HEK293 (cell line): ENCODE data around the gene NDUFS8.
A peak's percentile ranks its signal among the peaks of the same experiment; 100 is the strongest.

Source experiments
- CTCF ChIA-PET: fragments of 350-600 bp; formaldehyde crosslinking; extraction: SDS; loops from one replicate; lab custom pipeline; 2021; ENCODE audit warnings: antibody characterized with exemption; lab: Yijun Ruan, JAX
- POLR2A ChIA-PET: fragments of 300-600 bp; formaldehyde crosslinking; extraction: SDS; loops from one replicate; lab custom pipeline; 2020; ENCODE audit warnings: antibody characterized with exemption, inconsistent platforms; lab: Yijun Ruan, JAX
- H3K27ac ChIP-seq: fragments of 200-500 bp; sonication (Bioruptor generic); 2 replicates; pipeline ENCODE4 v1.5.1; 2014; ENCODE audit warnings: low read depth, low read length, control low read depth, inconsistent platforms; ENCODE audit errors: extremely low read depth
- H3K36me3 ChIP-seq, 2 experiments: fragments of 200-500 bp in 1 of 2; sonication (Bioruptor generic) in 1 of 2; 1 replicate in 1 of 2; 2 replicates in 1 of 2; pipeline ENCODE4 v1.5.1; 2014 to 2017; ENCODE audit warnings: inconsistent platforms in 2 of 2, low read length in 2 of 2; ENCODE audit not compliant: control insufficient read depth in 2 of 2, insufficient read depth in 1 of 2
- H3K4me1 ChIP-seq: fragments of 200-500 bp; sonication (Bioruptor generic); 2 replicates; pipeline ENCODE4 v1.5.1; 2014; ENCODE audit warnings: mild to moderate bottlenecking, low read length, inconsistent platforms; ENCODE audit not compliant: control insufficient read depth, insufficient read depth
- H3K4me3 ChIP-seq: 2 replicates; pipeline ENCODE4 v1.5.1; 2011; ENCODE audit warnings: low read depth, mild to moderate bottlenecking, control low read depth, low read length, moderate library complexity
- H3K9me3 ChIP-seq: fragments of 200-500 bp; sonication (Bioruptor generic); 2 replicates; pipeline ENCODE4 v1.5.1; 2014; ENCODE audit warnings: low read depth, low read length, inconsistent platforms; ENCODE audit not compliant: control insufficient read depth, insufficient read depth
- GFI1B ChIP-seq: fragments of 450-650 bp; formaldehyde crosslinking; IDR thresholded peaks from 2 replicates; pipeline ENCODE4 v1.5.1; 2016; ENCODE audit warnings: missing biosample characterization, missing genetic modification characterization
- HIC1 ChIP-seq: fragments of 450-650 bp; formaldehyde crosslinking; IDR thresholded peaks from 2 replicates; pipeline ENCODE4 v1.5.1; 2016; ENCODE audit warnings: missing biosample characterization, missing genetic modification characterization
- KLF1 ChIP-seq: fragments of 450-650 bp; formaldehyde crosslinking; IDR thresholded peaks from 2 replicates; pipeline ENCODE4 v1.5.1; 2016; ENCODE audit warnings: missing biosample characterization, missing genetic modification characterization
- KLF8 ChIP-seq: fragments of 450-650 bp; formaldehyde crosslinking; IDR thresholded peaks from 2 replicates; pipeline ENCODE4 v1.5.1; 2016; ENCODE audit warnings: missing biosample characterization, missing genetic modification characterization
- SP3 ChIP-seq: fragments of 450-650 bp; formaldehyde crosslinking; IDR thresholded peaks from 2 replicates; pipeline ENCODE4 v1.5.1; 2016; ENCODE audit warnings: missing biosample characterization, missing genetic modification characterization
- WT1 ChIP-seq: fragments of 450-650 bp; formaldehyde crosslinking; IDR thresholded peaks from 2 replicates; pipeline ENCODE4 v1.5.1; 2016; ENCODE audit warnings: missing biosample characterization, missing genetic modification characterization
- YY2 ChIP-seq: fragments of 450-650 bp; formaldehyde crosslinking; IDR thresholded peaks from 2 replicates; pipeline ENCODE4 v1.5.1; 2016; ENCODE audit warnings: missing biosample characterization, missing genetic modification characterization
- ZBTB49 ChIP-seq: fragments of 450-650 bp; formaldehyde crosslinking; IDR thresholded peaks from 2 replicates; pipeline ENCODE4 v1.5.1; 2016; ENCODE audit warnings: missing biosample characterization, missing genetic modification characterization, low read depth
- ZNF133 ChIP-seq: fragments of 450-650 bp; formaldehyde crosslinking; IDR thresholded peaks from 2 replicates; pipeline ENCODE4 v1.5.1; 2016; ENCODE audit warnings: missing biosample characterization, missing genetic modification characterization
- ZNF174 ChIP-seq: fragments of 450-650 bp; formaldehyde crosslinking; IDR thresholded peaks from 2 replicates; pipeline ENCODE4 v1.5.0; 2017; ENCODE audit warnings: missing biosample characterization, mild to moderate bottlenecking, missing genetic modification characterization
- ZNF184 ChIP-seq: fragments of 450-650 bp; IDR thresholded peaks from 2 replicates; pipeline ENCODE4 v1.5.1; 2018; ENCODE audit warnings: missing biosample characterization, mild to moderate bottlenecking, missing genetic modification characterization
- ZNF211 ChIP-seq: fragments of 450-650 bp; formaldehyde crosslinking; IDR thresholded peaks from 2 replicates; pipeline ENCODE4 v1.5.1; 2016; ENCODE audit warnings: low read depth, missing biosample characterization, missing genetic modification characterization
- ZNF221 ChIP-seq: fragments of 450-650 bp; formaldehyde crosslinking; IDR thresholded peaks from 2 replicates; pipeline ENCODE4 v1.5.1; 2017; ENCODE audit warnings: missing biosample characterization, missing genetic modification characterization, borderline replicate concordance
- ZNF223 ChIP-seq: fragments of 450-650 bp; formaldehyde crosslinking; IDR thresholded peaks from 2 replicates; pipeline ENCODE4 v1.5.1; 2016; ENCODE audit warnings: missing biosample characterization, missing genetic modification characterization
- ZNF404 ChIP-seq: fragments of 450-650 bp; formaldehyde crosslinking; IDR thresholded peaks from 2 replicates; pipeline ENCODE4 v1.5.1; 2017; ENCODE audit warnings: missing biosample characterization, missing genetic modification characterization
- ZNF610 ChIP-seq: fragments of 450-650 bp; formaldehyde crosslinking; IDR thresholded peaks from 2 replicates; pipeline ENCODE4 v1.5.1; 2016; ENCODE audit warnings: missing biosample characterization, missing genetic modification characterization, borderline replicate concordance
- ZNF654 ChIP-seq: fragments of 450-650 bp; formaldehyde crosslinking; IDR thresholded peaks from 2 replicates; pipeline ENCODE4 v1.5.1; 2016; ENCODE audit warnings: low read depth, missing biosample characterization, missing genetic modification characterization
- ZNF837 ChIP-seq: fragments of 450-650 bp; formaldehyde crosslinking; IDR thresholded peaks from 2 replicates; pipeline ENCODE4 v1.5.1; 2016; ENCODE audit warnings: missing biosample characterization, missing genetic modification characterization
- TF ChIP-seq, protein P1 (sequence below): fragments of 450-650 bp; formaldehyde crosslinking; IDR thresholded peaks from 2 replicates; pipeline ENCODE4 v1.5.1; 2016; ENCODE audit warnings: missing biosample characterization, missing genetic modification characterization
- TF ChIP-seq, protein P2 (sequence below): fragments of 450-650 bp; formaldehyde crosslinking; conservative IDR thresholded peaks from 2 replicates; pipeline ENCODE4 v1.5.1; 2016; ENCODE audit warnings: low read depth, missing biosample characterization, missing genetic modification characterization
- TF ChIP-seq, protein P3 (sequence below): fragments of 450-650 bp; formaldehyde crosslinking; IDR thresholded peaks from 2 replicates; pipeline ENCODE4 v1.5.1; 2016; ENCODE audit warnings: missing biosample characterization, missing genetic modification characterization

NDUFS8 gene

GRCh38 chr11:67996051-67996450, 34.4 kb upstream of the NDUFS8 start:
- Histone ChIP-seq H3K4me3 (no peak overlapping the region), H3K36me3 (no peaks in the 10 kb centered on the region), H3K9me3 (no peaks in the 10 kb centered on the region), H3K27ac (no peak overlapping the region), H3K4me1 (no peaks in the 10 kb centered on the region)
- TF ChIP-seq, protein P1, sequence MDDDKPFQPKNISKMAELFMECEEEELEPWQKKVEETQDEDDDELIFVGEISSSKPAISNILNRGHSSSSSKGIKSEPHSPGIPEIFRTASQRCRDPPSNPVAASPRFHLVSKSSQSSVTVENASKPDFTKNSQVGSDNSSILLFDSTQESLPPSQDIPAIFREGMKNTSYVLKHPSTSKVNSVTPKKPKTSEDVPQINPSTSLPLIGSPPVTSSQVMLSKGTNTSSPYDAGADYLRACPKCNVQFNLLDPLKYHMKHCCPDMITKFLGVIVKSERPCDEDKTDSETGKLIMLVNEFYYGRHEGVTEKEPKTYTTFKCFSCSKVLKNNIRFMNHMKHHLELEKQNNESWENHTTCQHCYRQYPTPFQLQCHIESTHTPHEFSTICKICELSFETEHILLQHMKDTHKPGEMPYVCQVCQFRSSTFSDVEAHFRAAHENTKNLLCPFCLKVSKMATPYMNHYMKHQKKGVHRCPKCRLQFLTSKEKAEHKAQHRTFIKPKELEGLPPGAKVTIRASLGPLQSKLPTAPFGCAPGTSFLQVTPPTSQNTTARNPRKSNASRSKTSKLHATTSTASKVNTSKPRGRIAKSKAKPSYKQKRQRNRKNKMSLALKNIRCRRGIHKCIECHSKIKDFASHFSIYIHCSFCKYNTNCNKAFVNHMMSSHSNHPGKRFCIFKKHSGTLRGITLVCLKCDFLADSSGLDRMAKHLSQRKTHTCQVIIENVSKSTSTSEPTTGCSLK (tag by site-specific recombination), result no peak
- TF ChIP-seq ZNF610 (tag by site-specific recombination), result no peak
- TF ChIP-seq, protein P2, sequence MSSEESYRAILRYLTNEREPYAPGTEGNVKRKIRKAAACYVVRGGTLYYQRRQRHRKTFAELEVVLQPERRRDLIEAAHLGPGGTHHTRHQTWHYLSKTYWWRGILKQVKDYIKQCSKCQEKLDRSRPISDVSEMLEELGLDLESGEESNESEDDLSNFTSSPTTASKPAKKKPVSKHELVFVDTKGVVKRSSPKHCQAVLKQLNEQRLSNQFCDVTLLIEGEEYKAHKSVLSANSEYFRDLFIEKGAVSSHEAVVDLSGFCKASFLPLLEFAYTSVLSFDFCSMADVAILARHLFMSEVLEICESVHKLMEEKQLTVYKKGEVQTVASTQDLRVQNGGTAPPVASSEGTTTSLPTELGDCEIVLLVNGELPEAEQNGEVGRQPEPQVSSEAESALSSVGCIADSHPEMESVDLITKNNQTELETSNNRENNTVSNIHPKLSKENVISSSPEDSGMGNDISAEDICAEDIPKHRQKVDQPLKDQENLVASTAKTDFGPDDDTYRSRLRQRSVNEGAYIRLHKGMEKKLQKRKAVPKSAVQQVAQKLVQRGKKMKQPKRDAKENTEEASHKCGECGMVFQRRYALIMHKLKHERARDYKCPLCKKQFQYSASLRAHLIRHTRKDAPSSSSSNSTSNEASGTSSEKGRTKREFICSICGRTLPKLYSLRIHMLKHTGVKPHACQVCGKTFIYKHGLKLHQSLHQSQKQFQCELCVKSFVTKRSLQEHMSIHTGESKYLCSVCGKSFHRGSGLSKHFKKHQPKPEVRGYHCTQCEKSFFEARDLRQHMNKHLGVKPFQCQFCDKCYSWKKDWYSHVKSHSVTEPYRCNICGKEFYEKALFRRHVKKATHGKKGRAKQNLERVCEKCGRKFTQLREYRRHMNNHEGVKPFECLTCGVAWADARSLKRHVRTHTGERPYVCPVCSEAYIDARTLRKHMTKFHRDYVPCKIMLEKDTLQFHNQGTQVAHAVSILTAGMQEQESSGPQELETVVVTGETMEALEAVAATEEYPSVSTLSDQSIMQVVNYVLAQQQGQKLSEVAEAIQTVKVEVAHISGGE, result no peak
- TF ChIP-seq ZNF133 (tag by site-specific recombination), result no peak
- no peak for TF ChIP-seq SP3 (tag by site-specific recombination)
- TF ChIP-seq ZNF837, result no peak
- TF ChIP-seq ZNF221, result no peak
- TF ChIP-seq GFI1B (tag by site-specific recombination), result no peak
- TF ChIP-seq, protein P3, sequence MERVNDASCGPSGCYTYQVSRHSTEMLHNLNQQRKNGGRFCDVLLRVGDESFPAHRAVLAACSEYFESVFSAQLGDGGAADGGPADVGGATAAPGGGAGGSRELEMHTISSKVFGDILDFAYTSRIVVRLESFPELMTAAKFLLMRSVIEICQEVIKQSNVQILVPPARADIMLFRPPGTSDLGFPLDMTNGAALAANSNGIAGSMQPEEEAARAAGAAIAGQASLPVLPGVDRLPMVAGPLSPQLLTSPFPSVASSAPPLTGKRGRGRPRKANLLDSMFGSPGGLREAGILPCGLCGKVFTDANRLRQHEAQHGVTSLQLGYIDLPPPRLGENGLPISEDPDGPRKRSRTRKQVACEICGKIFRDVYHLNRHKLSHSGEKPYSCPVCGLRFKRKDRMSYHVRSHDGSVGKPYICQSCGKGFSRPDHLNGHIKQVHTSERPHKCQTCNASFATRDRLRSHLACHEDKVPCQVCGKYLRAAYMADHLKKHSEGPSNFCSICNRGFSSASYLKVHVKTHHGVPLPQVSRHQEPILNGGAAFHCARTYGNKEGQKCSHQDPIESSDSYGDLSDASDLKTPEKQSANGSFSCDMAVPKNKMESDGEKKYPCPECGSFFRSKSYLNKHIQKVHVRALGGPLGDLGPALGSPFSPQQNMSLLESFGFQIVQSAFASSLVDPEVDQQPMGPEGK (tag by site-specific recombination), result no peak
- TF ChIP-seq ZBTB49, result no peak
- TF ChIP-seq ZNF184 (tag by site-specific recombination), result no peak
- ChIA-PET POLR2A (no interaction called here), CTCF (interaction anchor here (0.6 kb wide), 1 partner anchor 33 kb away, joined by 3 read pairs; no protein-coding TSS in a partner anchor)

GRCh38 chr11:67996622-67997474, 33.6 kb upstream of the NDUFS8 start:
- CTCF ChIA-PET, result interaction anchor here (0.6 kb wide), 1 partner anchor 32 kb away, joined by 3 read pairs; no protein-coding TSS in a partner anchor
- no peak overlapping the region for H3K4me3 ChIP-seq
- POLR2A ChIA-PET, result no interaction called here
- TF ChIP-seq ZNF223 (no peak), ZNF211 (no peak), WT1 (tag by site-specific recombination) (no peak), KLF8 (peak; percentile 63; the same call in 1 of the 2 replicates), ZNF404 (tag by site-specific recombination) (no peak), KLF1 (peak; percentile 71), ZNF654 (tag by site-specific recombination) (no peak), ZNF174 (tag by site-specific recombination) (no peak), YY2 (tag by site-specific recombination) (no peak), HIC1 (tag by site-specific recombination) (no peak), ZNF610 (tag by site-specific recombination) (no peak)

More at GRCh38 chr11:67996622-67997474, 33.6 kb upstream of the NDUFS8 start:
- Histone ChIP-seq H3K27ac (no peak overlapping the region), H3K36me3 (no peaks in the 10 kb centered on the region), H3K9me3 (no peaks in the 10 kb centered on the region), H3K4me1 (no peaks in the 10 kb centered on the region)
